Aorta (tissue), 5 donors: ENCODE measurements around the gene CD99L2. TPM values are rescaled to one million over a fixed set of nuclear protein-coding genes. Genes with fewer than 3 reads are reported as not detected.

Experiments
- ATAC-seq: fragments of 200-7000 bp; cut with Tn5 transposase; one replicate; pipeline ENCODE4 v1.9.1; 2022; ENCODE audit warnings: moderate library complexity; ENCODE audit not compliant: low FRiP score
- DNase-seq, 2 donors: peaks; one replicate each; pipeline ENCODE4 v3.0.0-alpha.2; 2020
- H3K27ac ChIP-seq, 2 donors: one replicate each; pipeline ENCODE4 v1.5.1; 2013; ENCODE audit warnings: low read length in 2 of 2, mild to moderate bottlenecking in 2 of 2, moderate library complexity in 2 of 2, control low read depth in 1 of 2, inconsistent platforms in 1 of 2, low read depth in 1 of 2
- H3K27me3 ChIP-seq, 2 donors: one replicate each; pipeline ENCODE4 v1.6.1; 2013; ENCODE audit warnings: control low read depth in 1 of 2, low read length in 1 of 2, mild to moderate bottlenecking in 1 of 2, moderate library complexity in 1 of 2; ENCODE audit not compliant: insufficient read depth in 2 of 2, control insufficient read depth in 1 of 2
- H3K36me3 ChIP-seq, 2 donors: one replicate each; pipeline ENCODE4 v1.6.1; 2013; ENCODE audit warnings: control low read depth in 1 of 2, low read length in 1 of 2, mild to moderate bottlenecking in 1 of 2; ENCODE audit not compliant: insufficient read depth in 2 of 2, control insufficient read depth in 1 of 2
- H3K4me1 ChIP-seq, 2 donors: one replicate each; pipeline ENCODE4 v1.6.1; 2013; ENCODE audit warnings: low read length in 2 of 2, control low read depth in 1 of 2, mild to moderate bottlenecking in 1 of 2, moderate library complexity in 1 of 2; ENCODE audit not compliant: insufficient read depth in 2 of 2, control insufficient read depth in 1 of 2
- H3K4me3 ChIP-seq, 2 donors: one replicate each; pipeline ENCODE4 v1.5.1; 2013; ENCODE audit warnings: low read length in 2 of 2, control low read depth in 1 of 2, mild to moderate bottlenecking in 1 of 2
- H3K9me3 ChIP-seq: one replicate; pipeline ENCODE4 v1.6.1; 2013; ENCODE audit warnings: mild to moderate bottlenecking, low read length; ENCODE audit not compliant: control insufficient read depth
- WGBS, 2 donors: extraction: QIAGEN DNeasy Blood & Tissue Kit; methylation state at CpG; one replicate each; pipeline ENCODE4 v1.1.7; 2013; 5-methylcytosine and 5-hydroxymethylcytosine counted together
- intact Hi-C, 2 donors: fragments of 100-400 bp; cut with DNase I; formaldehyde crosslinking; loops; one replicate each; pipeline versions ENCODE4 v1.14.2 to v1.15.0; 2022
- polyA plus RNA-seq, 2 donors: library from polyadenylated mRNA; stranded (reverse); fragments of 200-250 nt; gene quantifications; one replicate each; pipeline ENCODE4 v1.2.3, GENCODE V29; 2013
- total RNA-seq, 2 donors: library from RNA; stranded (reverse); fragmentation: NEBNext Ultra II Directional; extraction: Animal tissue kit (Norgen Biotek cat#: 25700); gene quantifications; one replicate each; pipeline ENCODE4 v1.2.1, GENCODE V29; 2021
- donor health status: healthy with polysubstance abuse.
- donor health status: Bipolar disorder and iron deficiency.
- donor health status: DM: no; HTN: no; CAD: no.
- donor health status: DM: no; HTN: no; CAD: no.
- donor health status: DM: yes; HTN: yes; CAD: no.

Gene CD99L2
- total and polyA plus RNA-seq, 4 donors, result 22.9 to 56.2 (median 47.6) TPM

DNA sequence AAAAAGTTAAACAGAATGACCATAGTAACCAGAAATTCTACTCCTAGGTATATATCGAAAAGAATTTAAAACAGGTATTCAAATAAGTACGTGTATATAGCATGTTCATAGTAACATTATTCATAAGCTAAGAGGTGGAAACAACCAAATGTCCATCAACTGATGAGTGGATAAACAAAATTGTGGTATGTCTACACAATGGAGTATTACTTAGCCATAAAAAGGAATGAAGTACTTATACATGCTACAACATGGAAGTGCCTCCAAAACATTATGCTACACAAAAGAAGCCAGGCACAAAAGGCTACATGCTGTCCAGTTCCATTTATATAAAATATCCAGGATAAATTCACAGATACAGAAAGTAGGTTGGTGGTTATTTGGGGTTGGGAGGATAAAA is 76.5 kb downstream of the CD99L2 start:
- ATAC-seq (no peak), DNase-seq (no peak)
- no peak overlapping the region for H3K27ac ChIP-seq
- 80 to 97% methylated on average over 2 of the region's 2 CpGs for WGBS, 2 donors
- H3K36me3 ChIP-seq, result no peaks in the 10 kb centered on the region
- no peaks in the 10 kb centered on the region for H3K27me3 ChIP-seq
- no peaks in the 10 kb centered on the region for H3K4me1 ChIP-seq
- H3K9me3 ChIP-seq, result no peaks in the 10 kb centered on the region
- H3K4me3 ChIP-seq, result no peak overlapping the region
- intact Hi-C loops, result no loop called here

DNA sequence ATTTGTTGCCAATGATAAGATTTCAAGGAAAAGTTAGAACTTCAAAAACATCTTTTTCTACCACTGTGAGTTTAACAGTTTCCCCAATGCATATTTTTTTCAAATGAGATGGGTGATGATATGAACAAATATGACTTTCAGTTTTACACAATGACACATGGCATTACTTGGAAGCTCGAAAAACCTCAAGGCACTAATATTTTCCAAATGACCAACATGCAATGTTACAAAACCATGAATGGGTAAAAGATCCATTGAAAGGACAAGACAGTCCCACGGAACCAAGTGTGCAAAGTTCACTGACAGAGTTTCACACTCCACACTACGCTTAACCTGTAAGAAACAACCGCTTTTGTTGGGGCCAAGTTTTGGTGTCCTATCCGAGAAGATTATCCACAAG is 84.5 kb downstream of the CD99L2 start:
- Histone ChIP-seq H3K9me3 (no peaks in the 10 kb centered on the region), H3K27me3 (no peaks in the 10 kb centered on the region), H3K36me3 (no peaks in the 10 kb centered on the region), H3K4me3 (no peak overlapping the region), H3K4me1 (no peaks in the 10 kb centered on the region), H3K27ac (no peak overlapping the region)
- DNase-seq (no peak), ATAC-seq (no peak)
- intact Hi-C loops, result no loop called here
- WGBS, 2 donors, result 74 to 80% methylated on average over 5 of the region's 5 CpGs

DNA sequence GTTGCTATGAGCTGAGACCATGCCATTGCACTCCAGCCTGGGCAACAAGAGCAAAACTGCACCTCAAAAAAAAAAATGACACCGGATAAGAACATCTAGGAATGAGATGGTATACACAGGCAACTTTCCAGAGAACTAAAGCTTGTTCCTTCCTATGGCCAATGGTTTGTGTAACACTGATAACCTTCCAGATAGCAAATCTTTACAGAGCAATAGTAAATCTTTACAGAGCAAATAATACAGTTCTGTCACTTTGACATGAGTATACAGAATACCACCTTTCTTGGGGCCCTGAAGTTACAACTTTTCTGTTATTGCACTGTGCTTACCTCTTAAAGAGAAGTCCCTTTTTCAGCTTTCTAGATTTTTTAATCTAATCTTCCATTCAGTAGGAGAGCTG is 91.6 kb downstream of the CD99L2 start:
- Histone ChIP-seq H3K4me1 (no peaks in the 10 kb centered on the region), H3K27ac (no peak overlapping the region), H3K27me3 (no peaks in the 10 kb centered on the region), H3K4me3 (no peak overlapping the region), H3K9me3 (no peaks in the 10 kb centered on the region), H3K36me3 (peaks cover 0 to 2% of the 10 kb centered on the region in 2 donors)
- intact Hi-C loops, result no loop called here
- DNase-seq, result no peak
- WGBS, 2 donors, result 77 to 84% methylated on average over 1 of the region's 1 CpG
- no peak for ATAC-seq

DNA sequence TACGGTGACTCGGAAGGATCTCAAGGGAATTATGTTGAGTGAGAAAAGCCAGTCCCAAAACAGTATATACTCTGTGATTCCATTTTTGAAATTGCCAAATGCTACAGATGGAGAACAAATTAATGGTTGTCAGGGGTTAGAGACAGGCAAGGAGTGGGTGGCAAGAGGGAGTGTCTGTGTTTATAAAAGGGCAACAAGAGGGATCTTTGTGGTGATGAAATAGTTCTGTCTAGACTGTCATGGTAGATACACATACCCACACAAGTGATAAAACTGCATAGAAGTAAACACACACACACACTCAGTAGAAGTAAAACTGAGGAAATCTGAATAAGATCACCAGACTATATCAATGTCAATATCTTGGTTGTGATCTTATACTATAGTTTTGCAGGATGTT is 92.7 kb downstream of the CD99L2 start:
- intact Hi-C loops, result no loop called here
- WGBS, 2 donors, result 91 to 92% methylated on average over 2 of the region's 2 CpGs
- H3K9me3 ChIP-seq, result no peaks in the 10 kb centered on the region
- H3K4me3 ChIP-seq, result no peak overlapping the region
- H3K27ac ChIP-seq, result no peak overlapping the region
- ATAC-seq (no peak), DNase-seq (no peak)
- peaks cover 0 to 2% of the 10 kb centered on the region in 2 donors for H3K36me3 ChIP-seq
- no peaks in the 10 kb centered on the region for H3K27me3 ChIP-seq
- no peaks in the 10 kb centered on the region for H3K4me1 ChIP-seq

DNA sequence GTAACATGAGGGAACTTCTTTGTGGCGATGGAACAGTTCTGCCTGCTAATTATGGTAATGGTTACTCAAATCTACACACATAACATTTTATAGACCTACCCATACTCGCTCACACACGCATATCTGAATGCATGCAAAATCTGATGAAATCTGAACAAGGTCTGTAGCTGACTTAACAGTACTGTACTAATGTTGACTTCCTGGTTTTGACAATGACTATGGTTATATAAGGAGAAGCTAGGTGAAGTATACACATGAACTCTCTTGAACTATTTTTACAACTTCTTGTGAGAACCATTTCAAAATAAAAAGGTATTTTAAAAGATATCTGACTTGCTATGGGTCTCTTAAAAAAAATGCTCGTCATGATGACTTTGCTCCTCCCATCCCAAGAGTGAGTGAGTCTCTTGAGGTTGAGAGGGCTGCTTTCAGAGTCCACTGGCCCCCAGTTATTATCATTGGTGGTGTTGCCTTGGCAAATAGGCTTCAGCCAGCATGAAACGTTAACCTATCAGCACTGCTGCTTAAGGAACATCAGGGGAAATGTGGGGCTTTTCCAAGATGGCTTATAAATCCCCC is 105.4 kb downstream of the CD99L2 start:
- ATAC-seq (no peak), DNase-seq (no peak)
- no peaks in the 10 kb centered on the region for H3K27me3 ChIP-seq
- H3K27ac ChIP-seq, result no peak overlapping the region
- 63 to 93% methylated on average over 5 of the region's 5 CpGs for WGBS, 2 donors
- no peaks in the 10 kb centered on the region for H3K9me3 ChIP-seq
- intact Hi-C loops, result no loop called here
- H3K4me1 ChIP-seq, result no peaks in the 10 kb centered on the region
- H3K4me3 ChIP-seq, result no peak overlapping the region
- peaks cover 0 to 3% of the 10 kb centered on the region in 2 donors for H3K36me3 ChIP-seq

DNA sequence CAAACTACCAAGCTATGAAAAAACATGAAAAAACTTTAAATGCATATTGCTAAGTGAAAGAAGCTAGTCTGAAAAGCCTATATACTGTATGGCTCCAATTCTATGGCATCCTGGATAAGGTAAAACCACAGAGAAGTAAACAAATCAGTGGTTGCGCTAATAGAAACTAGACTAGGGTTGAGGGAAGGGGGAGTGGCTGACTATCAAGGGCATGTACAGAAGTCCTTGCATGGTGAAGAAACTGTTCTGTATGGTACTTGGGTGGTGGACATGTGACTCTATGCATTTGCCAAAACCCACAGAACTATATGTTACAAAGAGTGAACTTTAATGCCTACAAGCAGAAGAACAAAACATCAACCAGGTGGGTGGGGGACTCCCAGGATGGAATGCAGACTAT is 108.4 kb downstream of the CD99L2 start:
- Histone ChIP-seq H3K9me3 (no peaks in the 10 kb centered on the region), H3K4me3 (no peak overlapping the region), H3K27me3 (no peaks in the 10 kb centered on the region), H3K4me1 (no peaks in the 10 kb centered on the region), H3K36me3 (peaks cover 0 to 3% of the 10 kb centered on the region in 2 donors), H3K27ac (no peak overlapping the region)
- no peak for ATAC-seq
- WGBS, 2 donors, result 94 to 97% methylated on average over 1 of the region's 1 CpG
- DNase-seq, result no peak
- intact Hi-C loops, result no loop called here

DNA sequence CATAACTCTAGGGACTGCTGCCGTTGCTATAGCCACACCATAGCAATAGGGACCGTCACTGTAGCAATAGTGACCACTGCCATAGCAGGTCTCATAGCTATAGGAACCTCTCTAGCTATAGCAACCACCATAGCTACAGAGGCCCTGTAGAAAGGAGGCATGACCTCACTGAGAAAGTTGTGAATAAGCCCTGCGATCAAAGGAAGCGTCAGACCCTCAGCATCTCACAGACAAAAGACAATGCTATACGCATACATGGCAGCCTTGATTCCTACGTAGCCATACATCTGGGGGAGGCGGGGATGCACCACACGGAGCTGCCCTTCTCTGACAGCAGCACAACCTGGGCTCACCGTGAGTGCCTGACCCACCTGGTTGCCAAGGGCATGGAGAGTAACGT is 116.8 kb downstream of the CD99L2 start:
- H3K27me3 ChIP-seq, result no peaks in the 10 kb centered on the region
- no peaks in the 10 kb centered on the region for H3K9me3 ChIP-seq
- ATAC-seq, result no peak
- intact Hi-C loops, result no loop called here
- no peaks in the 10 kb centered on the region for H3K4me1 ChIP-seq
- WGBS, 2 donors, result 83 to 96% methylated on average over 10 of the region's 10 CpGs
- H3K36me3 ChIP-seq, result peaks cover 0 to 3% of the 10 kb centered on the region in 2 donors
- no peak overlapping the region for H3K27ac ChIP-seq
- no peak overlapping the region for H3K4me3 ChIP-seq
- no peak for DNase-seq

DNA sequence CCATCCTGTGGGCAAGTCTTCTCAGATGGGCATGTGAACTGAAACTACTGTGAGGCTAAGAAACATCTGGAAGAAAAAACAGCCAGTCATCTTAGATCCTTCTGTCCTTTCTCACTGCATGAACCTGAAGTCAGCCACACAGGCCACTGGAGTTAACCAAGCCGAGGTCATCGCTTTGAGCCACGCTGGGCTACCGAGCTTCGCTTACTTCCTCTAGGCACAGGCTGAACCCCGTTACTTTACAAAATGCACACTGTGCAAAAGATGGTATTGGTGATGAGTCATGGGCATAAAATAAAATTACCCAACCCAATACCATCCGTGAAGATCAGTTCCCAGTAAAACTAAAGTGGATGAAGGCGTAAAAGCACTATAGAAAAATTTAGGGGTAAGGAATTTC is 119.1 kb downstream of the CD99L2 start:
- H3K27ac ChIP-seq, result no peak overlapping the region
- intact Hi-C loops, result loop anchor here in 1 of 2 donors (10.0 kb wide), 1 partner anchor 205 kb away; the partner anchor contains the start of gene HMGB3
- H3K4me3 ChIP-seq, result no peak overlapping the region
- ATAC-seq (no peak), DNase-seq (no peak)
- H3K4me1 ChIP-seq, result no peaks in the 10 kb centered on the region
- no peaks in the 10 kb centered on the region for H3K27me3 ChIP-seq
- no peaks in the 10 kb centered on the region for H3K9me3 ChIP-seq
- WGBS, 2 donors, result 80 to 93% methylated on average over 8 of the region's 8 CpGs
- H3K36me3 ChIP-seq, result no peaks in the 10 kb centered on the region

DNA sequence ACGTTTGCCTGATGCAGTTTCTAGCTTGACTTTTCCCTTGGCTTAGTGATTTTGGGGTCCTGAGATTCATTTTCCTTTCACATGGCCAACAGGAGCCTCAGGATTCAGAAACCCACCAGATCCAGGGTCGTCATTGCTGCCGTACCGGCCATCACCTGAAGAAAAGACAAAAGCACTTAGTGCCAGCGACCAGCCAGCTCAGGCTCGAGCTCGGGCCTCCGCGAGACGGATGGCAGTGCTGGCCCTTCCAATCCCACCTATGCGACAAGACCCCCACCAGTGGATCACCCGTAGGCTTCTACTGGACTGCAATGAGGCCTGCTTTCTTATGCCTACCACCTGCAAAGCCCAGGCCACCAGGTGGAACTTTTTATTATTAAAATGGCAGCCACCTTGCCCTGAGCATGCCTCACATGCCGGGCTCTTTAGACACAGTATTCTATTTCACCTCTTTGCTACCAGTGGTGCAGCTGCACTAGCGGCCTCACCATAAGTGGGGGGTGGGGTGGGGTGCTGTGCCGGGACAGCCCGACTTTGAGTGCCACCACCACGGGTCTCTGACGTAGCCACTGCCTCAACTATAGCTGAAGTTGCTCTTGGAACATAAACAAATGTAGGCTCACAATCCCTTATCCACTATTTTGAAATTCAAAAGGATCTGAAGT is 121.0 kb downstream of the CD99L2 start:
- no peaks in the 10 kb centered on the region for H3K27me3 ChIP-seq

More for the DNA sequence above, 121.0 kb downstream of the CD99L2 start:
- H3K36me3 ChIP-seq, result no peaks in the 10 kb centered on the region
- H3K9me3 ChIP-seq, result no peaks in the 10 kb centered on the region
- no peak overlapping the region for H3K27ac ChIP-seq
- WGBS, 2 donors, result 83 to 94% methylated on average over 18 of the region's 18 CpGs
- no peak overlapping the region for H3K4me3 ChIP-seq
- no peak for DNase-seq
- intact Hi-C loops, result loop anchor here in 1 of 2 donors (10.0 kb wide), 1 partner anchor 207 kb away; the partner anchor contains the start of gene HMGB3
- ATAC-seq, result no peak
- H3K4me1 ChIP-seq, result no peaks in the 10 kb centered on the region
